Esophagus squamous epithelium (tissue), 4 donors: ENCODE data around the gene DRD4.

ENCODE experiments used
- CTCF ChIP-seq, 6 experiments: fragments of 450-650 bp in 4 of 6; fragments of 200-600 bp in 2 of 6; sonication (generic) in 2 of 6; IDR thresholded peaks; one replicate each; pipeline ENCODE4 v1.5.1; 2016 to 2019; ENCODE audit warnings: antibody characterized with exemption in 6 of 6, mild to moderate bottlenecking in 4 of 6, moderate library complexity in 4 of 6
- POLR2A ChIP-seq, 4 donors: fragments of 450-650 bp; IDR thresholded peaks; one replicate each; pipeline ENCODE4 v1.6.1; 2017; ENCODE audit warnings: antibody characterized with exemption in 4 of 4, mild to moderate bottlenecking in 4 of 4, moderate library complexity in 3 of 4

- TF ChIP-seq CTCF (IDR thresholded peaks at IDR 0.05) (no peak), POLR2A (IDR thresholded peaks at IDR 0.05) (no peak)
Measured at GRCh38 chr11:597166-597725, 39.8 kb upstream of the DRD4 start.
